ENCODE data around the gene ITPR1.

- TF ChIP-seq CTCF (IDR thresholded peaks at IDR 0.05), result no peak
- TF ChIP-seq EP300 (IDR thresholded peaks at IDR 0.05), result no peak
- TF ChIP-seq POLR2A (IDR thresholded peaks at IDR 0.05), result no peak
Measured at GRCh38 chr3:4731543-4732111, 238.5 kb downstream of the ITPR1 start.
